NT2/D1 (cell line): Measurements from ENCODE around the gene LDLRAD3.

ENCODE experiments used
- DNase-seq: peaks from one replicate; pipeline ENCODE4 v3.0.0-alpha.2; 2011; ENCODE audit warnings: low read depth, low spot score
- H3K27me3 ChIP-seq: 2 replicates; pipeline ENCODE4 v1.6.0; 2011; ENCODE audit warnings: mild to moderate bottlenecking; ENCODE audit not compliant: insufficient read length, insufficient read depth
- H3K36me3 ChIP-seq: 2 replicates; pipeline ENCODE4 v1.6.1; 2011; ENCODE audit warnings: mild to moderate bottlenecking, low read length, mixed read lengths; ENCODE audit not compliant: insufficient read depth, insufficient read length
- H3K4me1 ChIP-seq: 2 replicates; pipeline ENCODE4 v1.5.1; 2011; ENCODE audit not compliant: insufficient read depth, insufficient read length
- H3K4me3 ChIP-seq: 2 replicates; pipeline ENCODE4 v1.5.1; 2011; ENCODE audit warnings: low read depth; ENCODE audit not compliant: insufficient read length
- H3K9ac ChIP-seq: 2 replicates; pipeline ENCODE4 v1.6.0; 2011; ENCODE audit warnings: low read depth; ENCODE audit not compliant: insufficient read length
- H3K9me3 ChIP-seq: 2 replicates; pipeline ENCODE4 v1.5.1; 2011; ENCODE audit warnings: mild to moderate bottlenecking, low read length; ENCODE audit not compliant: insufficient read depth
- SUZ12 ChIP-seq: IDR thresholded peaks from 2 replicates; pipeline ENCODE4 v1.6.1; 2011; ENCODE audit not compliant: insufficient read length, insufficient read depth; ENCODE audit errors: extremely low read depth
- YY1 ChIP-seq: IDR thresholded peaks from 2 replicates; pipeline ENCODE4 v1.6.1; 2011; ENCODE audit not compliant: insufficient read length, insufficient read depth
- ZNF274 ChIP-seq: IDR thresholded peaks from 2 replicates; pipeline ENCODE4 v1.6.1; 2011; ENCODE audit warnings: mild to moderate bottlenecking, low read depth, low read length

Gene LDLRAD3

GRCh38 chr11:35930466-35930865 lies 13.4 kb upstream of the LDLRAD3 start:
- TF ChIP-seq ZNF274 (no peak), YY1 (no peak), SUZ12 (no peak)
- Histone ChIP-seq H3K27me3 (no peaks in the 10 kb centered on the region), H3K9me3 (peaks cover 8% of the 10 kb centered on the region; the same call in 1 of the 2 replicates), H3K4me1 (no peaks in the 10 kb centered on the region), H3K4me3 (no peak overlapping the region), H3K36me3 (no peaks in the 10 kb centered on the region), H3K9ac (no peak overlapping the region)
- no peak for DNase-seq

GRCh38 chr11:35932121-35932520 lies 11.7 kb upstream of the LDLRAD3 start:
- no peaks in the 10 kb centered on the region for H3K36me3 ChIP-seq

DNA sequence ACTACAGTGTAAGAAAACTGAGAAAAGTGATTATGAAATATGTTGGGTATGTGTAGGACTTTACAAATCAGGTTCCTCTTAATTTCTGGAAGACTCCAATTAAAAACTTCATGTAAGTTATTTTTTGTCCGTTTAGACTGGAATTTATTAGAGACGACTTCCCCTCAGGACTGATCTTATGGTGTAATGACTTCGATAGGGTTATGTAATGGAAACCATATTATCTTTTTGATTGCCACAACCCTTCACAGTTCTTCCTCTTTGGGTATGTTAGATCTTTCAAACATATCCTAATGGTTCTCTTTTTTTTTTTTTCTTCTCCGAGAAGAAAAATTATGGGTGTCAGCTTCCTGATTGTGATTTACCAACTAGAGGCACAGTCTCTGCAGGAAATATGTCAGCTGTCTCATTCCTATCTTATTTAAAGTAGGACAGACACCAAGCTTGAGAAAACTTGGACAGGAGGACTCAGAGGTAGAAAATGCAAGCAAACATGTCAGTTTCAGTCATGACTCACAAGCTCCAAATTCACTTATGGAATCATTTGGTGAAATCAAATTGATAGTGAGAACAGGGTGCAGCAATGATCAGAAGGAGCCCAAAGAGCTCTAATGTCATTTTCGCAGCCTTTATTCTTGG lies 11.1 kb upstream of the LDLRAD3 start:
- TF ChIP-seq ZNF274 (no peak), YY1 (no peak), SUZ12 (no peak)
- no peak for DNase-seq

More at GRCh38 chr11:35932121-35932520, 11.7 kb upstream of the LDLRAD3 start:
- Histone ChIP-seq H3K9ac (no peak overlapping the region), H3K9me3 (peaks cover 8% of the 10 kb centered on the region; the same call in 1 of the 2 replicates), H3K27me3 (no peaks in the 10 kb centered on the region), H3K4me1 (no peaks in the 10 kb centered on the region), H3K4me3 (no peak overlapping the region)
- no peak for DNase-seq
- no peak for TF ChIP-seq YY1

DNA sequence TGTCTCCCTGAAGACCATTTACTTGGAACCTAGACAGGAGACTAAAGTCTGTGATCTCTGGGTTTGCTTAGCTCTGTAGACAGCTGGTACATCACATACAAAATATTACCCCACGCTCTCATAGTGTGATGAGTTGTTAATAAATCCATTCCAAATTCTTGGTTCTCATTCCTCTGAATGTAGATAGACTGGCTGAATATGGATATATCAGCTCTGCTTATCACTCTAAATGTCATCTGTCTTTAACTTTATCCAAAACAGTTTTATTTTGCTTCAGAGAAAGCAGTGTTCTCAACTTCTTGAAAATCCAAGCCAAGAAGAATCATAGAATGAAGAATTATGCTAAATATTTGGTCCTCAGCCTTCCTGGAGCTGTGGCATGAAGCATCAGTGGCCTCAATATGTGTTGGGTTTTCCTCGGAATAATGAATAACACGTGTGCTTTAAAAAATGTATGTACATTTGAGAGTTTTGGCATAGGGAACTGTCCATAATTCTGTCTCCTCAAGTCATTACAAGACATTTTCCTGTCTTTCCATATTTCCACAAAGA lies 10.5 kb upstream of the LDLRAD3 start:
- no peak for DNase-seq
- no peaks in the 10 kb centered on the region for H3K4me1 ChIP-seq
- no peaks in the 10 kb centered on the region for H3K27me3 ChIP-seq
- no peak overlapping the region for H3K9ac ChIP-seq
- H3K36me3 ChIP-seq, result no peaks in the 10 kb centered on the region
- H3K4me3 ChIP-seq, result no peak overlapping the region
- TF ChIP-seq YY1 (no peak), SUZ12 (no peak), ZNF274 (no peak)
- peaks cover 8% of the 10 kb centered on the region; the same call in 1 of the 2 replicates for H3K9me3 ChIP-seq

More for the DNA sequence above, 11.1 kb upstream of the LDLRAD3 start:
- H3K27me3 ChIP-seq, result no peaks in the 10 kb centered on the region
- H3K36me3 ChIP-seq, result no peaks in the 10 kb centered on the region
- H3K9me3 ChIP-seq, result peaks cover 8% of the 10 kb centered on the region; the same call in 1 of the 2 replicates
- no peak overlapping the region for H3K4me3 ChIP-seq
- H3K9ac ChIP-seq, result no peak overlapping the region
- no peaks in the 10 kb centered on the region for H3K4me1 ChIP-seq

- H3K9me3 ChIP-seq, result peaks cover 8% of the 10 kb centered on the region; the same call in 1 of the 2 replicates
- no peak for TF ChIP-seq ZNF274
- TF ChIP-seq SUZ12, result no peak
- TF ChIP-seq YY1, result no peak
- H3K4me1 ChIP-seq, result no peaks in the 10 kb centered on the region
- H3K4me3 ChIP-seq, result no peak overlapping the region
- no peaks in the 10 kb centered on the region for H3K27me3 ChIP-seq
- no peak for DNase-seq
- no peak overlapping the region for H3K9ac ChIP-seq
- no peaks in the 10 kb centered on the region for H3K36me3 ChIP-seq
Observed at GRCh38 chr11:35934271-35934670, 9.6 kb upstream of the LDLRAD3 start.

DNA sequence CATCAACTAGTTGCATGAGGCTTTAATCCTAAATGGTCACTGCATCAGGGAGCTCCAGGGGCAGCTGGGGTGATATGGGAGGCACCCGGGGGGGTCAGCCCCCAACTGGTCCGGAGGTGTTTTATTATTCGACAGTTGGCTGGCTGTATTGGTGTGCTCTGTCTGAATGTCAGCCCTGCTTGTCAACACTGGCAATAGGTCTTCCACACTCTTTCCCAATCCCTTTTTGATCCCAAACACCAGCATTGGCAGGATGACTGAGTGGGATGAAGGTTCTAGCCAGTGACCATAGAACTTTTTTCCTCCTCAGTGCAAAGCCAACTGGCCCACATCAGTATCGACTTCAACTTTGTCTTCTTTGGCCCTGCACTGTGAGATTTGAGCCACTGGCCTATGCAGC lies 8.9 kb upstream of the LDLRAD3 start:
- no peaks in the 10 kb centered on the region for H3K27me3 ChIP-seq

GRCh38 chr11:35935390-35935789 lies 8.5 kb upstream of the LDLRAD3 start:
- Histone ChIP-seq H3K9ac (no peak overlapping the region), H3K4me1 (no peaks in the 10 kb centered on the region), H3K36me3 (no peaks in the 10 kb centered on the region), H3K4me3 (no peak overlapping the region), H3K9me3 (peaks cover 8% of the 10 kb centered on the region; the same call in 1 of the 2 replicates), H3K27me3 (no peaks in the 10 kb centered on the region)
- no peak for DNase-seq
- TF ChIP-seq ZNF274 (no peak), YY1 (no peak), SUZ12 (no peak)

More for the DNA sequence above, 8.9 kb upstream of the LDLRAD3 start:
- TF ChIP-seq YY1 (no peak), ZNF274 (no peak), SUZ12 (no peak)
- Histone ChIP-seq H3K9ac (no peak overlapping the region), H3K9me3 (peaks cover 8% of the 10 kb centered on the region; the same call in 1 of the 2 replicates), H3K4me3 (no peak overlapping the region), H3K36me3 (no peaks in the 10 kb centered on the region), H3K4me1 (no peaks in the 10 kb centered on the region)
- no peak for DNase-seq
